Aorta (tissue), 5 donors: Measurements from ENCODE around the gene RNF121. TPM values are rescaled to one million over a fixed set of nuclear protein-coding genes. Genes with fewer than 3 reads are reported as not detected.
A peak's percentile ranks its signal among the peaks of the same experiment; 100 is the strongest.

Experiments
- ATAC-seq: fragments of 200-7000 bp; cut with Tn5 transposase; one replicate; pipeline ENCODE4 v1.9.1; 2022; ENCODE audit warnings: moderate library complexity; ENCODE audit not compliant: low FRiP score
- DNase-seq, 2 donors: peaks; one replicate each; pipeline ENCODE4 v3.0.0-alpha.2; 2020
- H3K27ac ChIP-seq, 2 donors: one replicate each; pipeline ENCODE4 v1.5.1; 2013; ENCODE audit warnings: low read length in 2 of 2, mild to moderate bottlenecking in 2 of 2, moderate library complexity in 2 of 2, control low read depth in 1 of 2, inconsistent platforms in 1 of 2, low read depth in 1 of 2
- H3K27me3 ChIP-seq, 2 donors: one replicate each; pipeline ENCODE4 v1.6.1; 2013; ENCODE audit warnings: control low read depth in 1 of 2, low read length in 1 of 2, mild to moderate bottlenecking in 1 of 2, moderate library complexity in 1 of 2; ENCODE audit not compliant: insufficient read depth in 2 of 2, control insufficient read depth in 1 of 2
- H3K36me3 ChIP-seq, 2 donors: one replicate each; pipeline ENCODE4 v1.6.1; 2013; ENCODE audit warnings: control low read depth in 1 of 2, low read length in 1 of 2, mild to moderate bottlenecking in 1 of 2; ENCODE audit not compliant: insufficient read depth in 2 of 2, control insufficient read depth in 1 of 2
- H3K4me1 ChIP-seq, 2 donors: one replicate each; pipeline ENCODE4 v1.6.1; 2013; ENCODE audit warnings: low read length in 2 of 2, control low read depth in 1 of 2, mild to moderate bottlenecking in 1 of 2, moderate library complexity in 1 of 2; ENCODE audit not compliant: insufficient read depth in 2 of 2, control insufficient read depth in 1 of 2
- H3K4me3 ChIP-seq, 2 donors: one replicate each; pipeline ENCODE4 v1.5.1; 2013; ENCODE audit warnings: low read length in 2 of 2, control low read depth in 1 of 2, mild to moderate bottlenecking in 1 of 2
- H3K9me3 ChIP-seq: one replicate; pipeline ENCODE4 v1.6.1; 2013; ENCODE audit warnings: mild to moderate bottlenecking, low read length; ENCODE audit not compliant: control insufficient read depth
- WGBS, 2 donors: extraction: QIAGEN DNeasy Blood & Tissue Kit; methylation state at CpG; one replicate each; pipeline ENCODE4 v1.1.7; 2013; 5-methylcytosine and 5-hydroxymethylcytosine counted together
- intact Hi-C, 2 donors: fragments of 100-400 bp; cut with DNase I; formaldehyde crosslinking; loops; one replicate each; pipeline versions ENCODE4 v1.14.2 to v1.15.0; 2022
- polyA plus RNA-seq, 2 donors: library from polyadenylated mRNA; stranded (reverse); fragments of 200-250 nt; gene quantifications; one replicate each; pipeline ENCODE4 v1.2.3, GENCODE V29; 2013
- total RNA-seq, 2 donors: library from RNA; stranded (reverse); fragmentation: NEBNext Ultra II Directional; extraction: Animal tissue kit (Norgen Biotek cat#: 25700); gene quantifications; one replicate each; pipeline ENCODE4 v1.2.1, GENCODE V29; 2021
- donor health status: healthy with polysubstance abuse.
- donor health status: Bipolar disorder and iron deficiency.
- donor health status: DM: no; HTN: no; CAD: no.
- donor health status: DM: no; HTN: no; CAD: no.
- donor health status: DM: yes; HTN: yes; CAD: no.

RNF121 gene
- total and polyA plus RNA-seq, 4 donors = 20.8 to 38.6 (median 30.6) TPM

GRCh38 chr11:71998061-71998460, 69.2 kb downstream of the RNF121 start:
- Histone ChIP-seq H3K27ac (no peak overlapping the region), H3K4me1 (no peaks in the 10 kb centered on the region), H3K36me3 (no peaks in the 10 kb centered on the region), H3K9me3 (no peaks in the 10 kb centered on the region), H3K27me3 (no peaks in the 10 kb centered on the region), H3K4me3 (no peak overlapping the region)
- 89 to 94% methylated on average over 2 of the region's 2 CpGs for WGBS, 2 donors
- no peak for ATAC-seq
- intact Hi-C loops = no loop called here
- no peak for DNase-seq

- H3K27ac ChIP-seq = peak within 1 kb of the TSS in 1 of 2 donors; percentile 11
- no peaks in the 10 kb centered on the region for H3K9me3 ChIP-seq
- 79 to 81% methylated on average over 11 of the region's 11 CpGs for WGBS, 2 donors
- DNase-seq (peak; percentile 68 to 78), ATAC-seq (no peak)
- intact Hi-C loops = no loop called here
- no peaks in the 10 kb centered on the region for H3K4me1 ChIP-seq
- H3K36me3 ChIP-seq = peaks cover 0 to 1% of the 10 kb centered on the region in 2 donors
- no peaks in the 10 kb centered on the region for H3K27me3 ChIP-seq
- no peak within 1 kb of the TSS for H3K4me3 ChIP-seq
Observed at GRCh38 chr11:71998649-71999310, 69.9 kb downstream of the RNF121 start, which contains the start of gene IL18BP. Gene IL18BP (plus strand): TSS chr11:71998909. CDS start chr11:71999985, 1,076 bp downstream.

GRCh38 chr11:71999362-71999761, 70.5 kb downstream of the RNF121 start:
- peaks cover 3% of the 10 kb centered on the region in 2 donors for H3K36me3 ChIP-seq
- peak in 1 of 2 donors; percentile 78 for DNase-seq
- H3K9me3 ChIP-seq = no peaks in the 10 kb centered on the region
- H3K27me3 ChIP-seq = no peaks in the 10 kb centered on the region
- WGBS, 2 donors = 8 to 11% methylated on average over 2 of the region's 2 CpGs
- intact Hi-C loops = no loop called here
- H3K27ac ChIP-seq = peak overlapping the region in 1 of 2 donors; percentile 11
- no peak overlapping the region for H3K4me3 ChIP-seq
- peak; percentile 54 for ATAC-seq
- no peaks in the 10 kb centered on the region for H3K4me1 ChIP-seq

- H3K9me3 ChIP-seq = no peaks in the 10 kb centered on the region
- intact Hi-C loops = no loop called here
- DNase-seq = no peak
- H3K4me3 ChIP-seq = no peak overlapping the region
- H3K27ac ChIP-seq = no peak overlapping the region
- H3K27me3 ChIP-seq = no peaks in the 10 kb centered on the region
- H3K4me1 ChIP-seq = no peaks in the 10 kb centered on the region
- peaks cover 3% of the 10 kb centered on the region in 2 donors for H3K36me3 ChIP-seq
- 62 to 71% methylated on average over 8 of the region's 8 CpGs for WGBS, 2 donors
- no peak for ATAC-seq
Observed at GRCh38 chr11:71999798-72000197, 71.0 kb downstream of the RNF121 start.

GRCh38 chr11:72000202-72000867, 71.5 kb downstream of the RNF121 start:
- no peak for ATAC-seq
- peaks cover 3 to 5% of the 10 kb centered on the region in 2 donors for H3K36me3 ChIP-seq
- DNase-seq = peak in 1 of 2 donors; percentile 67
- H3K27ac ChIP-seq = no peak overlapping the region
- no peak overlapping the region for H3K4me3 ChIP-seq
- intact Hi-C loops = no loop called here
- no peaks in the 10 kb centered on the region for H3K4me1 ChIP-seq
- H3K9me3 ChIP-seq = no peaks in the 10 kb centered on the region
- 82 to 84% methylated on average over 10 of the region's 10 CpGs for WGBS, 2 donors
- H3K27me3 ChIP-seq = no peaks in the 10 kb centered on the region

GRCh38 chr11:72001285-72001684, 72.4 kb downstream of the RNF121 start:
- Histone ChIP-seq H3K4me1 (no peaks in the 10 kb centered on the region), H3K36me3 (peaks cover 3 to 12% of the 10 kb centered on the region in 2 donors), H3K9me3 (no peaks in the 10 kb centered on the region), H3K27ac (no peak overlapping the region), H3K4me3 (no peak overlapping the region), H3K27me3 (no peaks in the 10 kb centered on the region)
- WGBS, 2 donors = 74 to 77% methylated on average over 11 of the region's 11 CpGs
- intact Hi-C loops = no loop called here
- ATAC-seq (no peak), DNase-seq (peak in 1 of 2 donors; percentile 47)

GRCh38 chr11:72001834-72002591, 73.2 kb downstream of the RNF121 start:
- Histone ChIP-seq H3K36me3 (peaks cover 3 to 18% of the 10 kb centered on the region in 2 donors), H3K4me1 (no peaks in the 10 kb centered on the region), H3K9me3 (no peaks in the 10 kb centered on the region), H3K27me3 (no peaks in the 10 kb centered on the region), H3K27ac (no peak overlapping the region), H3K4me3 (no peak overlapping the region)
- WGBS, 2 donors = 46 to 50% methylated on average over 10 of the region's 10 CpGs
- DNase-seq (no peak), ATAC-seq (no peak)
- intact Hi-C loops = no loop called here

- Histone ChIP-seq H3K9me3 (no peaks in the 10 kb centered on the region), H3K27ac (no peak overlapping the region), H3K4me3 (no peak overlapping the region), H3K27me3 (no peaks in the 10 kb centered on the region), H3K36me3 (peaks cover 3 to 25% of the 10 kb centered on the region in 2 donors), H3K4me1 (no peaks in the 10 kb centered on the region)
- 65 to 71% methylated on average over 12 of the region's 12 CpGs for WGBS, 2 donors
- ATAC-seq (no peak), DNase-seq (peak in 1 of 2 donors; percentile 64)
- intact Hi-C loops = no loop called here
Observed at GRCh38 chr11:72002841-72003775, 74.3 kb downstream of the RNF121 start.
